Keratinocyte (primary cell): ENCODE data around the gene BRSK2. TPM values are rescaled to one million over a fixed set of nuclear protein-coding genes. Genes with fewer than 3 reads are reported as not detected.

Experiments
- DNase-seq: peaks from one replicate; pipeline ENCODE4 v3.0.0-alpha.2; 2011; ENCODE audit warnings: low read depth, missing footprints, low spot score
- FAIRE-seq: peaks from 2 replicates; lab custom pipeline; 2011; peaks lifted over from hg19 to GRCh38; lab: Jason Lieb, UNC
- H2AFZ ChIP-seq: 2 replicates; pipeline ENCODE4 v1.6.0; 2012; ENCODE audit warnings: low read length, control low read depth, inconsistent platforms; ENCODE audit not compliant: control insufficient read depth
- H3K27ac ChIP-seq: 2 replicates; pipeline ENCODE4 v1.5.1; 2011; ENCODE audit warnings: low read length; ENCODE audit not compliant: control insufficient read depth, insufficient read depth
- H3K27me3 ChIP-seq: 3 replicates; pipeline ENCODE4 v1.6.0; 2011; ENCODE audit warnings: low read length; ENCODE audit not compliant: control insufficient read depth, insufficient read depth; ENCODE audit errors: extremely low read depth
- H3K36me3 ChIP-seq, 2 experiments: 2 replicates in 1 of 2; 3 replicates in 1 of 2; pipeline ENCODE4 v1.5.1; 2011; ENCODE audit warnings: low read length in 2 of 2, mild to moderate bottlenecking in 1 of 2; ENCODE audit not compliant: control insufficient read depth in 2 of 2, insufficient read depth in 2 of 2; ENCODE audit errors: extremely low read depth in 1 of 2
- H3K4me1 ChIP-seq: 3 replicates; pipeline ENCODE4 v1.5.1; 2011; ENCODE audit warnings: low read length; ENCODE audit not compliant: control insufficient read depth, insufficient read depth; ENCODE audit errors: extremely low read depth
- H3K4me2 ChIP-seq: 3 replicates; pipeline ENCODE4 v1.6.0; 2011; ENCODE audit warnings: low read depth, low read length; ENCODE audit not compliant: control insufficient read depth, insufficient read depth; ENCODE audit errors: extremely low read depth
- H3K4me3 ChIP-seq, 3 experiments: fragments of 200-600 bp in 1 of 3; sonication (generic) in 1 of 3; 2 replicates in 2 of 3; 3 replicates in 1 of 3; pipeline ENCODE4 v1.5.1; 2011 to 2016; ENCODE audit warnings: low read length in 3 of 3, mild to moderate bottlenecking in 3 of 3, control low read depth in 2 of 3, inconsistent platforms in 1 of 3, low read depth in 1 of 3, mixed read lengths in 1 of 3, mixed run types in 1 of 3, moderate library complexity in 1 of 3; ENCODE audit not compliant: control insufficient read depth in 2 of 3, insufficient read depth in 2 of 3; ENCODE audit errors: extremely low read depth in 1 of 3
- H3K79me2 ChIP-seq: 2 replicates; pipeline ENCODE4 v1.6.0; 2012; ENCODE audit warnings: low read length; ENCODE audit not compliant: control insufficient read depth, insufficient read depth
- H3K9ac ChIP-seq: 3 replicates; pipeline ENCODE4 v1.6.0; 2011; ENCODE audit warnings: low read length; ENCODE audit not compliant: control insufficient read depth, insufficient read depth; ENCODE audit errors: extremely low read depth
- H3K9me1 ChIP-seq: 3 replicates; pipeline ENCODE4 v1.6.0; 2011; ENCODE audit warnings: low read length; ENCODE audit not compliant: control insufficient read depth, insufficient read depth; ENCODE audit errors: extremely low read depth
- H3K9me3 ChIP-seq: 2 replicates; pipeline ENCODE4 v1.5.1; 2012; ENCODE audit warnings: low read depth, low read length; ENCODE audit not compliant: control insufficient read depth
- H4K20me1 ChIP-seq: 3 replicates; pipeline ENCODE4 v1.6.0; 2011; ENCODE audit warnings: low read length; ENCODE audit not compliant: control insufficient read depth, insufficient read depth; ENCODE audit errors: extremely low read depth
- CTCF ChIP-seq, 3 experiments: IDR thresholded peaks in 1 of 3; conservative IDR thresholded peaks in 1 of 3; optimal IDR thresholded peaks in 1 of 3; 2 replicates in 2 of 3; 3 replicates in 1 of 3; pipeline versions ENCODE3 to v1.5.1; 2011; ENCODE audit warnings: low read length in 3 of 3, mild to moderate bottlenecking in 3 of 3, moderate library complexity in 2 of 3, control low read depth in 1 of 3, inconsistent platforms in 1 of 3; ENCODE audit not compliant: insufficient read depth in 2 of 3; ENCODE audit errors: extremely low read depth in 1 of 3
- EZH2 ChIP-seq: IDR thresholded peaks from one replicate; pipeline ENCODE4 v1.6.1; 2012; ENCODE audit warnings: inconsistent platforms, mild to moderate bottlenecking, low read length, moderate library complexity
- dilution Hi-C: fragments of 300-500 bp; cut with MboI; formaldehyde crosslinking; loops from one replicate; pipeline ENCODE4 v1.7.0; 2020; ENCODE audit warnings: low sequenced_read_pairs; ENCODE audit not compliant: extremely low pct_ligation_motif_present
- polyA plus RNA-seq, 5 experiments: library from polyadenylated mRNA; depleted of rRNA in 3 of 5; stranded (reverse) in 3 of 5; stranded (forward) in 1 of 5; unstranded in 1 of 5; fragments of >200 nt; gene quantifications; 1 replicate in 1 of 5; 2 replicates in 3 of 5; 3 replicates in 1 of 5; pipeline versions ENCODE4 v1.2.1 to v1.2.3, GENCODE V29; 2011 to 2012; ENCODE audit warnings: missing spikeins in 2 of 5, low read depth in 1 of 5, low replicate concordance in 1 of 5

The BRSK2 gene
- polyA plus RNA-seq, 1 donor (not counting 4 experiments of a cell fraction or from before 2014, with no cell fraction given), result 0.09 TPM

GRCh38 chr11:1343391-1344055 is 46.2 kb upstream of the BRSK2 start:
- peaks cover under 1% of the 10 kb centered on the region for H3K27me3 ChIP-seq
- H3K9ac ChIP-seq, result no peak overlapping the region
- no peak overlapping the region for H3K4me2 ChIP-seq
- no peak for FAIRE-seq
- no peak for DNase-seq
- no peaks in the 10 kb centered on the region for H3K9me1 ChIP-seq
- no peaks in the 10 kb centered on the region for H3K4me1 ChIP-seq
- H3K79me2 ChIP-seq, result no peaks in the 10 kb centered on the region
- H4K20me1 ChIP-seq, result no peaks in the 10 kb centered on the region
- no peak for TF ChIP-seq CTCF (optimal IDR thresholded peaks at IDR 0.05 in 1 of 3, IDR thresholded peaks at IDR 0.05 in 1 of 3, conservative IDR thresholded peaks at IDR 0.05 in 1 of 3; ENCODE audit: extremely low read depth in 1 of 3, insufficient read depth in 2 of 3, low read length in 3 of 3)
- no peak for TF ChIP-seq EZH2
- H3K9me3 ChIP-seq, result no peaks in the 10 kb centered on the region
- no peaks in the 10 kb centered on the region for H3K36me3 ChIP-seq
- dilution Hi-C loops, result no loop called here
- no peak overlapping the region for H2AFZ ChIP-seq
- no peak overlapping the region for H3K27ac ChIP-seq
- no peak overlapping the region for H3K4me3 ChIP-seq

DNA sequence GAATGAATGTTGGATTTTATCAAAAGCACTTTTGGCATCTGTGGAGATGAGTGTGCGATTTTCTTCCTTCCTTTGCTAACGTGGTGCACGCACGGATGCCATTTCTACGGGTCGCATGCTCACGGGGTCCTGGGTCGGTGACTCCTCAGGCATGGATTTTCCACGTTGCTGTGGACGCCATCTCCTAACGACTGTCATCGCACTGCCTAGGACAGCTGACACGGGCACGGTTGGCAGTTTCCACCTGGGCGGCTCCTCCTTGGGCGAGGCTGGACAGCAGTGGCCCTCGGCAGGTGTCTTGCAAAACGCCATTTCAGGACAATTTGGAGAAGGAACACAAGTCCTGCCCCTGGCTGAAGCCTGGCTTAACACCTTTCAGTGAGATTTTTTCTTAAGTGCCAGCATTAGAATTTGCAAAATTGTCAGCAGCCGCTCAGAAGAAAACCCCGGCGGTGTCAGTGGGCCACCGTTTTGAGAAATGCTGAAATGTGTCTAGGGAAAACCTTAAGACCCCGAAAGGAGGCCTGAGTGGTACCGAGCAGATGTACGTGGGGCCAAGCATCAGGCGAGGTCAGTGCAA is 45.6 kb upstream of the BRSK2 start:
- no peaks in the 10 kb centered on the region for H3K27me3 ChIP-seq
- no peaks in the 10 kb centered on the region for H3K9me3 ChIP-seq
- TF ChIP-seq EZH2, result no peak
- TF ChIP-seq CTCF (optimal IDR thresholded peaks at IDR 0.05 in 1 of 3, IDR thresholded peaks at IDR 0.05 in 1 of 3, conservative IDR thresholded peaks at IDR 0.05 in 1 of 3; ENCODE audit: extremely low read depth in 1 of 3, insufficient read depth in 2 of 3, low read length in 3 of 3), result no peak
- H3K4me3 ChIP-seq, result no peak overlapping the region
- H3K27ac ChIP-seq, result no peak overlapping the region
- H3K9ac ChIP-seq, result no peak overlapping the region
- H3K9me1 ChIP-seq, result no peaks in the 10 kb centered on the region
- no peak overlapping the region for H3K4me2 ChIP-seq
- DNase-seq, result no peak
- dilution Hi-C loops, result no loop called here
- H4K20me1 ChIP-seq, result no peaks in the 10 kb centered on the region
- no peaks in the 10 kb centered on the region for H3K79me2 ChIP-seq
- no peaks in the 10 kb centered on the region for H3K4me1 ChIP-seq
- no peak for FAIRE-seq
- H3K36me3 ChIP-seq, result no peaks in the 10 kb centered on the region
- H2AFZ ChIP-seq, result no peak overlapping the region
